Cerebellar cortex (tissue), 1 donor: ENCODE data around the gene RNF44.
"Not testable (repeated sequence)": the region's sequence is repeated elsewhere in the genome, so short reads cannot be mapped to it uniquely, and the experiment has no call there.

Experiments
- DNase-seq: peaks from one replicate; pipeline ENCODE4 v3.0.0-alpha.2; 2015; ENCODE audit warnings: low spot score

RNF44 gene

DNA sequence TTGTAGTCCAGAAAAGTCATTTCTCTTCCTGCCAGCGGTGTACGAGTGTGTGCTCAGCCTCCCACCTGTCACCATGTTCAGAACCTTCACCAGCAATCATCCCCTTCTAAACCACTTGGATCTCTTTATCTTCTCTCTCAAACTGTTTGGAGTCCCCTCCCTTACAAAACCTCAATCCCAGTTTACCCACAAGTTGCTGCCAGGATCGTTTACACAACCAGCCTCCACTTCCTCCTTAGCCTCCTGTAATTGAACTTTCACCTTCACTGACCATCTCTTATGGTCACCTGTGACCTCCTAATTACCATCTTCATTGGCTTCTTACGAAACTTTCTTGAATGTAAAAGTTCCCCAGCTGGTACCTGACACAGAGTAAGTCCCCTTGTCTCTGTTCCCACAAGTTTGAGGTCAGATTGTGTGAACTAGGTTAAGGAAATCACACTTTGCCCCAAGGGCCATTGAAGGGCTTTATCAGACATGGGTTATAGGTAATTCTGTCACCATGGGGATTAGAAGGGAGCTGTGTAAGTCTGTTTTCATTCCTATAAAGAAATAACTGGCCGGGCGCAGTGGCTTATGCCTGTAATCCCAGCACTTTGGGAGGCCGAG, 20.0 kb downstream of the RNF44 start:
- DNase-seq, result no peak

GRCh38 chr5:176515396-176515795, 21.8 kb downstream of the RNF44 start:
- DNase-seq, result no peak

DNA sequence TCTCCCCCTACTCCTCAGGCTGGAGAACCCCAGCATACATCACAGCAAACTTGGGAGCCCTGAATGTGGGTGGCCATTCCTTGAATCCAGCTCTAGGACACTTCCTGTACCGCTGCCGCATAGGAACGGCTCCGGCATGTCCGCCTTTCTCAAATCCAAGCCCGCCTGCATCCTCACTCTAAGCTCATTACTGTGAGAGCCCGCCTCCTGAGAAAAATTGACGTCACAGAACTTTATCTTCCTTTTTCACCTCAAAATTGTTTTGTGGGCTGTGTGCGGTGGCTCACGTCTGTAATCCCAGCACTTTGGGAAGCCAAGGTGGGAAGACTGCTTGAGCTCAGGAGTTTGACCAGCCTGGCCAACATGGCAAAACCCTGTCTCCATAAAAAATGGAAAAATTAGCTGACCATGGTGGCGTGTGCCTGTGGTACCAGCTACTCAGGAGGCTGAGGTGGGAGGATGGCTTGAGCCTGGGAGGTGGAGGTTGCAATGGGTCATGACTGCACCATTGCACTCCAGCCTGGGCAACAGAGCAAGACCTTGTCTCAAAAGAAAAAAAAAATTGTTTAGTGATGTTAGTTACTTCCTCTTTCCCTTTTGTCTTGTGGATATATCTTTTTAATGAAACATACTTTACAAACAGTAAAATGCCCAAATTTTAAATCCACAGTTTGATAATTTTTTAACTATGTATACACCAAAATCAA, 22.8 kb downstream of the RNF44 start:
- no peak for DNase-seq

DNA sequence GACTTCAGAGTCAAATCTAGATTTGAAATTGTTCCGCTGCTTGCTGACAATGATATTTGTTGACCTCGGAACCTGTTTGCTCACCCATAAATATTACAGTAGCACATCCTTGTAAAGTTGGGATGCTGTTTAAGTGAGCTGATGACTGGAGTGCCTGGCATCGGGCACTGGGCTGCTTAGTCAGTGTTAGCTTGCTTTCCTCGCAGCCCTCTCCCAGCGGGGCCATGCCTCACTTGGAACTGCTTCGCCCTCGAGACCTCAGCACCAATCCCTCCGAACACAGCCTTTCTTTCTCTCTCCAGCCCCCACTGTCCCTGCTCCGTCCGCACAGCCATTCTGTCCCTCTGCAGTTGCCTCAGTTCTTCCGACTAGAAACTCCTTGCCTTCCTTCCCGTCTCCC, 23.4 kb downstream of the RNF44 start:
- DNase-seq, result no peak

GRCh38 chr5:176508603-176509002, 28.6 kb downstream of the RNF44 start:
- DNase-seq, result no peak

DNA sequence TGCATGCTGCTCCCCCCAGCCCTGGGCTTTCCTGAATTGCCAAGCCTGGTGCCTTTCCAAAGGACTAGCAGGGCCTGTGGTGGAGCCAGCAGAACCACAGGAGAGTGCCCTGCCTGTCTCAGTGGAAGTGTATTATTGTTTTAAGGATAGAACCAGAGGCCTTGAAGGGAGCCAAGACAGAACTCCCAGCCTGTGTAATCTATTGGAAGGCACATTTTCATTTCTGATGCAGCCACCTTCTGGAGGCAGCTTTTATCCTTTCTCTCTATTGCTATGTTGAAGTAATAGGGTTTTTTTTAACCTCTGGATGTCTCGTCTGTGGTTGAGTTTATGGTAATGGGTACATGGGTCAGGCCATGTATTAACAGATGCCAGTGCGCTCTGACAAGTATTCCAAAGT, 29.3 kb downstream of the RNF44 start:
- DNase-seq, result no peak

GRCh38 chr5:176503496-176503895, 33.7 kb downstream of the RNF44 start:
- DNase-seq, result no peak

GRCh38 chr5:176501333-176501732, 35.9 kb downstream of the RNF44 start:
- DNase-seq, result no peak

GRCh38 chr5:176500511-176500910, 36.7 kb downstream of the RNF44 start:
- no peak for DNase-seq

- no peak for DNase-seq
These were observed 37.9 kb downstream of the RNF44 start for GRCh38 chr5:176499273-176499672.

GRCh38 chr5:176497852-176498251, 39.4 kb downstream of the RNF44 start:
- no peak for DNase-seq

DNA sequence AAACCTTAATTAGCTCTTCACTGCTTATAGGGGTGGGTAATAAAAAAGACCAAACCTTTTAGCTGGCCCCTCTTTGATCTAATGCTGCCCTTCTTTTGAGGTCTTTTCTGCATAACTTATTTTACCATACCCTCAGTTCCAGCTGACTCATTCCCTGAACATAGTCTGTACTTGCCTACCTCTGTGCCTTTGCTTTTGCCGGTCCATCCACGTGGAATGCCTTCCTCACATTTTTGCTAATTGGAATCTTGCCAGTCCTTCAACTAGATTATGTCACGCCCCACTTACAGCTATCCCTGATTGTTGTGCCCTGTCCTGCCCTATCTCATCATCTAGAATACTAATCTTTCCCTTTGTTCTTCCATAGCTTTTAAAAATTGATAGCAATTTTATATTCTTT, 44.8 kb downstream of the RNF44 start:
- no peak for DNase-seq

DNA sequence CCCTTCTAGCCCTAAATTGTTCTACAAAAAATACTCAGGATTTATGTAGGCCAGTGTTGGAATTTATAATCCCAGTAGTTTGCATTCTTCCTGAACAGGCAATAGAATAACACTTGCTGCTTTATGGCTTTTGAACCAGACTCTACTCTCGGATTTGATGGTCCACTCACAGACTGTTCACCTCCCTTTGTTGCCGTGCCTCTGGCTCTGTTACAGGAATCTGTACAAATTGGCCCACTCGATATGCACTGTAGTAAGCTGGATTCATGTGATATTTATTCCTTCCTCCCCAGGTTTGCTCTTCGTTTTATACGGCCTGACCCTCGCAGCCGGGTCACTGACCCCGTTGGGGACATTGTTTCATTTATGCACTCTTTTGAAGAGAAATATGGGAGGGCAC, 45.3 kb downstream of the RNF44 start:
- no peak for DNase-seq

- no peak for DNase-seq
These were observed 46.1 kb downstream of the RNF44 start for GRCh38 chr5:176491101-176491502.

DNA sequence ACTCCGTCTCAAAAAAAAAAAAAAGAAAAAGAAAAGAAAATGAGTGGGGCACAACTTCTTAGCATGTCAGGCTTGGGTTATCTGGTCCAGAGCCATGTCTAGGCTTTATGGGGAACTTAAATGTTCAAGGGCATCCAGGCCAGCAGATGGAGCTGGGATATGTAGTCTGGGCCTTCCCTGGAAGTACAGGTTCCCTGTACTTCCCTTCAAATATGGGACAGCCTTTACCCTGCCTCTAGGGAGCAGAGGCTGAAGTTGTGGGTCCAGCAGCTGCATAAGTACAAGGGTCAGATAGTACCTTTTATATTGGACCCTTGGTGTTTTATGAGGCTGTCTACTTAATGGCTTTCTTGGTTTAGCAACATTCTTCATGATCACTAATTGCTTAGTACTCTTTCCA, 46.9 kb downstream of the RNF44 start:
- no peak for DNase-seq

DNA sequence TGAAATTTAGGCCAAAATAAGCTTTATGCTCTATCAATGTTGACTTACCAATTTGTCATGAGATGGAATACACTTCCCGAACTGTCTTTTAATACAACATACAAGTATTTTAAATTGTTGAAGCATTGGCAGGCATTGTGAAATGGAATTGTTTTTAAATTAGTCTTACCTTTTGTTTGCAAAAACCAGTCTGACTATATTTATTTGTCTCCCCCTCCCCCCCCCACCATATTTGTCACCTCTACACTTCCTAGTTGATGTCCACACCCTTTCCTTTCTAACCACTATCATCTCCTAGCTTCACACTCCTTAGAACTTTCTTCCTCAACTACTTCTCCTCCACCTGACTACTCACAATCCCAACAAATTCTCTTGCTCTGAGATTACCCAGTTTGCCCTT, 48.1 kb downstream of the RNF44 start:
- DNase-seq, result no peak

GRCh38 chr5:176487160-176487559, 50.0 kb downstream of the RNF44 start:
- DNase-seq, result not testable (repeated sequence)

- DNase-seq, result peak; percentile 20
These were observed 50.9 kb downstream of the RNF44 start for GRCh38 chr5:176486189-176486757.

DNA sequence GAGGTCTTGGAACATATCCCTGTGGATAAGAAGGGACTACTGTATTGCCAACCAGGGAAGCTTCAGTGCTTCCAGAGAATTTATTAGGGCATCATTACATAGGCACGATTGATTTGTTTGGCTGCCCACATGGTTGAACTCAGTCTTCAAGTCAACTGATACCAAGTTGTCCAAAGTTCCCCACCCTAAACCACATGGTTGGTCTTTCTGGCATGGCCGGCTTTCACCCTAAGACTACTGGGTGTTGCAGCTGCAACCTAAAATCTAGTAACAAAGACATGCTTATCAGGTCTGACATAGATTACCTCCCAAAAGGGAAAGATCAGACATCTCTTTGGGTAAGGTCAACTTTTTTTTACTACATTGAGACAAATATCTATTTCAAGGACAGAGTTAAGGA, 52.0 kb downstream of the RNF44 start:
- DNase-seq, result no peak

- no peak for DNase-seq
These were observed 55.5 kb downstream of the RNF44 start for GRCh38 chr5:176481711-176482110.
